A549 (cell line): Measurements from ENCODE around the gene MYO7A. TPM values are rescaled to one million over a fixed set of nuclear protein-coding genes. Genes with fewer than 3 reads are reported as not detected.

Experiments used
- ATAC-seq, 2 experiments: fragments of 200-7000 bp in 1 of 2; fragments of >200 bp in 1 of 2; cut with Nextera tagmentation in 1 of 2; cut with Tn5 transposase in 1 of 2; 3 replicates each; pipeline versions ENCODE4 v1.8.0 to v1.9.1; 2018 to 2020; ENCODE audit warnings: mild to moderate bottlenecking in 1 of 2, moderate library complexity in 1 of 2
- CTCF ChIA-PET: fragments of 300-600 bp; sonication (Branson Sonifier 250); formaldehyde crosslinking; extraction: SDS; loops from one replicate; lab custom pipeline; 2021; ENCODE audit warnings: antibody characterized with exemption, inconsistent platforms; lab: Yijun Ruan, JAX
- POLR2A ChIA-PET: fragments of 350-600 bp; formaldehyde crosslinking; extraction: SDS; loops from one replicate; lab custom pipeline; 2021; ENCODE audit warnings: antibody characterized with exemption, inconsistent platforms; lab: Yijun Ruan, JAX
- DNase-seq, 2 experiments: peaks; one replicate each; pipeline versions ENCODE4 v3.0.0 to v3.0.0-alpha.2; 2011 to 2016; ENCODE audit warnings: low read depth in 1 of 2, low spot score in 1 of 2
- FAIRE-seq: peaks from 2 replicates; lab custom pipeline; 2011; peaks lifted over from hg19 to GRCh38; lab: Jason Lieb, UNC
- H3K27ac ChIP-seq, 2 experiments: fragments of >200 bp; sonication (Bioruptor Twin); formaldehyde crosslinking; 3 replicates each; pipeline ENCODE4 v1.5.1; 2016 to 2017
- H3K4me1 ChIP-seq: fragments of >200 bp; sonication (Bioruptor Twin); formaldehyde crosslinking; 3 replicates; pipeline ENCODE4 v1.6.1; 2016
- H3K4me2 ChIP-seq: fragments of >200 bp; sonication (Bioruptor Twin); formaldehyde crosslinking; 3 replicates; pipeline ENCODE4 v1.6.1; 2016
- H3K4me3 ChIP-seq: fragments of >200 bp; sonication (Bioruptor Twin); formaldehyde crosslinking; 3 replicates; pipeline ENCODE4 v1.5.1; 2016
- H3K9me3 ChIP-seq: fragments of >200 bp; sonication (Bioruptor Twin); formaldehyde crosslinking; 3 replicates; pipeline ENCODE4 v1.6.1; 2016
- BHLHE40 ChIP-seq: IDR thresholded peaks from 2 replicates; pipeline ENCODE4 v1.6.1; 2012; ENCODE audit warnings: low read depth, low read length, inconsistent platforms
- EHF ChIP-seq: fragments of 250-450 bp; sonication (Bioruptor Pico); IDR thresholded peaks from 2 replicates; pipeline ENCODE4 v1.5.0; 2020; ENCODE audit warnings: mild to moderate bottlenecking
- ESRRA ChIP-seq: fragments of 150-350 bp; IDR thresholded peaks from 2 replicates; pipeline ENCODE4 v1.6.1; 2014; ENCODE audit warnings: mild to moderate bottlenecking, low read length, borderline replicate concordance
- KDM1A ChIP-seq: fragments of 200-600 bp; sonication (generic); IDR thresholded peaks from 2 replicates; pipeline ENCODE4 v1.6.1; 2016; ENCODE audit warnings: low read depth, mild to moderate bottlenecking
- KDM5A ChIP-seq: fragments of 200-600 bp; sonication (generic); IDR thresholded peaks from 2 replicates; pipeline ENCODE4 v1.6.1; 2016; ENCODE audit warnings: antibody characterized with exemption, mild to moderate bottlenecking
- MAFK ChIP-seq: fragments of 450-650 bp; IDR thresholded peaks from 2 replicates; pipeline ENCODE4 v1.6.1; 2014; ENCODE audit not compliant: partially characterized antibody
- MAZ ChIP-seq: fragments of 150-350 bp; IDR thresholded peaks from 2 replicates; pipeline ENCODE4 v1.6.1; 2014; ENCODE audit warnings: antibody characterized with exemption, low read depth, low read length, borderline replicate concordance
- PHF8 ChIP-seq: fragments of 200-600 bp; sonication (generic); IDR thresholded peaks from 2 replicates; pipeline ENCODE4 v1.6.1; 2016; ENCODE audit warnings: low read depth, mild to moderate bottlenecking, antibody characterized with exemption, moderate library complexity, borderline replicate concordance
- POLR2A ChIP-seq: IDR thresholded peaks from 2 replicates; pipeline ENCODE4 v1.6.1; 2012; ENCODE audit warnings: mild to moderate bottlenecking, low read length
- RARB ChIP-seq: fragments of 250-450 bp; sonication (Bioruptor Pico); IDR thresholded peaks from 2 replicates; pipeline ENCODE4 v1.8.0; 2021; ENCODE audit warnings: mild to moderate bottlenecking, moderate library complexity
- RCOR1 ChIP-seq: fragments of 150-350 bp; IDR thresholded peaks from 2 replicates; pipeline ENCODE4 v1.6.1; 2014; ENCODE audit warnings: antibody characterized with exemption, low read length, low read depth
- ZSCAN20 ChIP-seq: fragments of 250-450 bp; sonication (Bioruptor Pico); IDR thresholded peaks from 2 replicates; pipeline ENCODE4 v1.8.0; 2022; ENCODE audit warnings: mild to moderate bottlenecking, moderate library complexity
- WGBS: methylation state at CpG from one replicate; pipeline ENCODE4 v1.1.6; 2017; ENCODE audit errors: missing lambda C conversion rate; 5-methylcytosine and 5-hydroxymethylcytosine counted together
- polyA plus RNA-seq, 4 experiments: library from polyadenylated mRNA; depleted of rRNA in 3 of 4; stranded (reverse); fragments of >200 nt; fragmentation: RNase III in 1 of 4; extraction: RNeasy Plus Mini Kit Qiagen cat#74134 plus additional on column Dnase treatment in 1 of 4; gene quantifications; 2 replicates in 3 of 4; 3 replicates in 1 of 4; pipeline ENCODE4 v1.2.3, GENCODE V29; 2011 to 2017
- TF ChIP-seq, protein P1 (sequence below): fragments of >200 bp; sonication (Bioruptor Twin); formaldehyde crosslinking; IDR thresholded peaks from 3 replicates; pipeline ENCODE4 v1.6.1; 2016
- TF ChIP-seq, protein P2 (sequence below): fragments of >200 bp; sonication (Bioruptor Twin); formaldehyde crosslinking; IDR thresholded peaks from 2 replicates; pipeline ENCODE4 v1.6.1; 2016
- TF ChIP-seq, protein P3 (sequence below): IDR thresholded peaks from 2 replicates; pipeline ENCODE4 v1.6.1; 2012
- TF ChIP-seq, protein P4 (sequence below): fragments of 200-600 bp; sonication (generic); IDR thresholded peaks from 2 replicates; pipeline ENCODE4 v1.6.1; 2016; ENCODE audit warnings: antibody characterized with exemption, mild to moderate bottlenecking, moderate library complexity

Gene MYO7A
- polyA plus RNA-seq, 2 of the 4 experiments (the other 2 are of a cell fraction) = 1.7 to 2.1 TPM

DNA sequence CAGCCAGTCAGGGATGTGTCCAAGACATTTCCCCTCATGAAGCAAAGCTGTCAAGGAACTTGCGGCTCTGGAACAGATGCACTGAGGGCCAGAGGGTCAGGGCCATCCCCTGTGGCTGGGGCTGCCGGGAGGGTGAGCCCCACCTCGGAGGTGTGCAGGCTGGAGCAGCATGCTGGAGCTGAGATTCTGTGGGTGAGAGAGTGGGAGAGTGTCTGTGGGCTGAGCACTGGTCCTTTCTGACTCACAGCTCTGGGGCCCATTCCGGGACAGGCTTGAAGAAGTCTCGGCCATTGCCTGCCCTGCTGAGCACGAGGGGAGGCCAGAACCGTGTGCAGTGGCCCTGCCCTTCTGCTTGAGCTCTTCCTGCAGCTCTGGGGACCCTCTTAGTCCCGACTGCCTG is 23.3 kb upstream of the MYO7A start:
- FAIRE-seq = no peak
- no peak for ATAC-seq
- peaks cover 43% of the 10 kb centered on the region for H3K4me1 ChIP-seq
- H3K4me3 ChIP-seq = no peak overlapping the region
- 0 out of 6 replicates have a peak overlapping the region, but pooled peaks of 1 of the 2 experiments have one; percentile 29 for H3K27ac ChIP-seq
- ChIA-PET CTCF (interaction anchor here (0.5 to 23.6 kb wide), 8 partner anchors 9 to 443 kb away, joined by 3 to 290 read pairs (median 8); partner anchors contain the start of gene MYO7A), POLR2A (no interaction called here)
- DNase-seq = no peak
- TF ChIP-seq, protein P1, sequence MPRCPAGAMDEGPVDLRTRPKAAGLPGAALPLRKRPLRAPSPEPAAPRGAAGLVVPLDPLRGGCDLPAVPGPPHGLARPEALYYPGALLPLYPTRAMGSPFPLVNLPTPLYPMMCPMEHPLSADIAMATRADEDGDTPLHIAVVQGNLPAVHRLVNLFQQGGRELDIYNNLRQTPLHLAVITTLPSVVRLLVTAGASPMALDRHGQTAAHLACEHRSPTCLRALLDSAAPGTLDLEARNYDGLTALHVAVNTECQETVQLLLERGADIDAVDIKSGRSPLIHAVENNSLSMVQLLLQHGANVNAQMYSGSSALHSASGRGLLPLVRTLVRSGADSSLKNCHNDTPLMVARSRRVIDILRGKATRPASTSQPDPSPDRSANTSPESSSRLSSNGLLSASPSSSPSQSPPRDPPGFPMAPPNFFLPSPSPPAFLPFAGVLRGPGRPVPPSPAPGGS = no peak
- TF ChIP-seq, protein P2, sequence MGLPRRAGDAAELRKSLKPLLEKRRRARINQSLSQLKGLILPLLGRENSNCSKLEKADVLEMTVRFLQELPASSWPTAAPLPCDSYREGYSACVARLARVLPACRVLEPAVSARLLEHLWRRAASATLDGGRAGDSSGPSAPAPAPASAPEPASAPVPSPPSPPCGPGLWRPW = no peak
- TF ChIP-seq, protein P3, sequence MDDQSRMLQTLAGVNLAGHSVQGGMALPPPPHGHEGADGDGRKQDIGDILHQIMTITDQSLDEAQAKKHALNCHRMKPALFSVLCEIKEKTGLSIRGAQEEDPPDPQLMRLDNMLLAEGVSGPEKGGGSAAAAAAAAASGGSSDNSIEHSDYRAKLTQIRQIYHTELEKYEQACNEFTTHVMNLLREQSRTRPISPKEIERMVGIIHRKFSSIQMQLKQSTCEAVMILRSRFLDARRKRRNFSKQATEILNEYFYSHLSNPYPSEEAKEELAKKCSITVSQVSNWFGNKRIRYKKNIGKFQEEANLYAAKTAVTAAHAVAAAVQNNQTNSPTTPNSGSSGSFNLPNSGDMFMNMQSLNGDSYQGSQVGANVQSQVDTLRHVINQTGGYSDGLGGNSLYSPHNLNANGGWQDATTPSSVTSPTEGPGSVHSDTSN = no peak
- TF ChIP-seq RCOR1 (no peak), KDM1A (no peak), EHF (CRISPR knock-in tag) (no peak), ZSCAN20 (no peak), POLR2A (no peak)
- TF ChIP-seq, protein P4, sequence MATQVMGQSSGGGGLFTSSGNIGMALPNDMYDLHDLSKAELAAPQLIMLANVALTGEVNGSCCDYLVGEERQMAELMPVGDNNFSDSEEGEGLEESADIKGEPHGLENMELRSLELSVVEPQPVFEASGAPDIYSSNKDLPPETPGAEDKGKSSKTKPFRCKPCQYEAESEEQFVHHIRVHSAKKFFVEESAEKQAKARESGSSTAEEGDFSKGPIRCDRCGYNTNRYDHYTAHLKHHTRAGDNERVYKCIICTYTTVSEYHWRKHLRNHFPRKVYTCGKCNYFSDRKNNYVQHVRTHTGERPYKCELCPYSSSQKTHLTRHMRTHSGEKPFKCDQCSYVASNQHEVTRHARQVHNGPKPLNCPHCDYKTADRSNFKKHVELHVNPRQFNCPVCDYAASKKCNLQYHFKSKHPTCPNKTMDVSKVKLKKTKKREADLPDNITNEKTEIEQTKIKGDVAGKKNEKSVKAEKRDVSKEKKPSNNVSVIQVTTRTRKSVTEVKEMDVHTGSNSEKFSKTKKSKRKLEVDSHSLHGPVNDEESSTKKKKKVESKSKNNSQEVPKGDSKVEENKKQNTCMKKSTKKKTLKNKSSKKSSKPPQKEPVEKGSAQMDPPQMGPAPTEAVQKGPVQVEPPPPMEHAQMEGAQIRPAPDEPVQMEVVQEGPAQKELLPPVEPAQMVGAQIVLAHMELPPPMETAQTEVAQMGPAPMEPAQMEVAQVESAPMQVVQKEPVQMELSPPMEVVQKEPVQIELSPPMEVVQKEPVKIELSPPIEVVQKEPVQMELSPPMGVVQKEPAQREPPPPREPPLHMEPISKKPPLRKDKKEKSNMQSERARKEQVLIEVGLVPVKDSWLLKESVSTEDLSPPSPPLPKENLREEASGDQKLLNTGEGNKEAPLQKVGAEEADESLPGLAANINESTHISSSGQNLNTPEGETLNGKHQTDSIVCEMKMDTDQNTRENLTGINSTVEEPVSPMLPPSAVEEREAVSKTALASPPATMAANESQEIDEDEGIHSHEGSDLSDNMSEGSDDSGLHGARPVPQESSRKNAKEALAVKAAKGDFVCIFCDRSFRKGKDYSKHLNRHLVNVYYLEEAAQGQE = no peak
- H3K9me3 ChIP-seq = no peaks in the 10 kb centered on the region
- WGBS = 81% methylated on average over 8 of the region's 8 CpGs
- H3K4me2 ChIP-seq = no peak overlapping the region

DNA sequence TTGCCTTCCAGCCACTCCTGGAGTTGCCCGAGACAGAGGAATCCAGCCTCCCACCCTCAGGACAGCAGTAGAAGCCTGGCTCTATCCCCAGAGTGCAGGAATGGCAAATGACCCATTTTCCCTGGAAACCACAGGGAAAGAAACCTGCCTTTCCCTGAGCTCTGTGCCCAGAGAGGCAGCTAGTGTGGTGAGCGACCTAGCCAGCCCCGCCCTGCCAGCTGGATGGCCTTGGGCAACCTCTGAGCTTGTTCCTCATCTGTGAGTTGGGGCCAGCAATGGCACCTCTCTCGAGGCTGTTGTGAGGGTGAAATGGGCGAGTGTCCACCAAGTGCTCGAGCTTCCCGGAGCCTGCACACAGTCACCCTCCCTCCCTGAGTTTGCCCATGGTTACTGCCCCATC is 21.7 kb upstream of the MYO7A start:
- H3K4me1 ChIP-seq = peaks cover 58% of the 10 kb centered on the region
- DNase-seq = no peak
- POLR2A ChIA-PET = interaction anchor here (1.5 kb wide), 1 partner anchor 40 kb away, joined by 4 read pairs; the partner anchor contains the start of gene CAPN5
- TF ChIP-seq MAZ (no peak), ESRRA (no peak), KDM5A (no peak), PHF8 (no peak), ZSCAN20 (no peak), BHLHE40 (no peak), RARB (CRISPR knock-in tag) (no peak), MAFK (no peak)
- TF ChIP-seq, protein P4 = no peak
- H3K4me3 ChIP-seq = no peak overlapping the region
- FAIRE-seq = no peak
- CTCF ChIA-PET = interaction anchor here (0.6 to 23.6 kb wide), 13 partner anchors 7 to 1150 kb away, joined by 3 to 290 read pairs (median 5); partner anchors contain the start of gene MYO7A
- H3K9me3 ChIP-seq = no peaks in the 10 kb centered on the region
- peak overlapping the region; percentile 26; the same call in 1 of the 3 replicates for H3K4me2 ChIP-seq
- peak overlapping the region in 1 of 2 experiments; percentile 83; a peak in 4 of 6 replicates for H3K27ac ChIP-seq
- 84% methylated on average over 4 of the region's 7 CpGs for WGBS
- ATAC-seq = no peak
